K562 (cell line): ENCODE data around the gene MARCHF9. TPM values are rescaled to one million over a fixed set of nuclear protein-coding genes. Genes with fewer than 3 reads are reported as not detected.
"Not testable (repeated sequence)": the region's sequence is repeated elsewhere in the genome, so short reads cannot be mapped to it uniquely, and the experiment has no call there.

Experiments
- ATAC-seq: fragments of 200-7000 bp; cut with Tn5 transposase; 3 replicates; pipeline ENCODE4 v1.9.1; 2020; ENCODE audit warnings: moderate library complexity
- BruUV-seq: library from RNA; stranded (reverse); fragments of 400-500 nt; replicated peaks from 2 replicates; lab custom pipeline; 2021; lab: Mats Ljungman, UMichigan
- CTCF ChIA-PET: fragments of 300-600 bp; formaldehyde crosslinking; extraction: SDS; loops from one replicate; lab custom pipeline; 2021; ENCODE audit warnings: low intra/inter-chr PET ratio; lab: Yijun Ruan, JAX
- POLR2A ChIA-PET: fragments of 300-600, 350-650 bp; sonication (Branson Sonifier 250); formaldehyde crosslinking; extraction: SDS; loops from one replicate; lab custom pipeline; 2021; ENCODE audit warnings: antibody characterized with exemption, inconsistent platforms; lab: Yijun Ruan, JAX
- DNase-seq, 4 experiments: peaks; one replicate each; pipeline versions ENCODE4 v3.0.0 to v3.0.0-alpha.2; 2011 to 2018; ENCODE audit warnings: low spot score in 3 of 4, mixed read lengths in 3 of 4; ENCODE audit errors: extremely low read depth in 1 of 4
- FAIRE-seq: peaks from 2 replicates; lab custom pipeline; 2011; peaks lifted over from hg19 to GRCh38; lab: Jason Lieb, UNC
- H2AFZ ChIP-seq: 2 replicates; pipeline ENCODE4 v1.6.0; 2011; ENCODE audit warnings: low read depth, low read length, control low read depth, inconsistent platforms
- H3K27ac ChIP-seq: fragments of 200-600 bp; 3 replicates; pipeline ENCODE4 v1.8.0; 2011; ENCODE audit warnings: low read depth, mild to moderate bottlenecking, control low read depth, inconsistent platforms, low read length, moderate library complexity, mixed read lengths; ENCODE audit errors: extremely low read depth
- H3K27me3 ChIP-seq, 2 experiments: fragments of 300-600 bp in 1 of 2; 2 replicates in 1 of 2; 3 replicates in 1 of 2; pipeline versions ENCODE4 v1.6.0 to v1.8.0; 2011; ENCODE audit warnings: inconsistent platforms in 2 of 2, low read length in 2 of 2, mild to moderate bottlenecking in 1 of 2, mixed read lengths in 1 of 2, moderate library complexity in 1 of 2; ENCODE audit not compliant: control insufficient read depth in 2 of 2, insufficient read depth in 2 of 2
- H3K36me3 ChIP-seq: fragments of 300-600 bp; 3 replicates; pipeline ENCODE4 v1.8.0; 2011; ENCODE audit warnings: mild to moderate bottlenecking, low read length, inconsistent platforms; ENCODE audit not compliant: control insufficient read depth, insufficient read depth
- H3K4me1 ChIP-seq, 2 experiments: fragments of 200-600 bp in 1 of 2; replicated peaks in 1 of 2; 2 replicates in 1 of 2; 3 replicates in 1 of 2; pipeline versions ENCODE4 v1.5.1 to v1.8.0; 2011; ENCODE audit warnings: inconsistent platforms in 2 of 2, low read length in 2 of 2, mild to moderate bottlenecking in 1 of 2, mixed read lengths in 1 of 2, moderate library complexity in 1 of 2; ENCODE audit not compliant: control insufficient read depth in 2 of 2, insufficient read depth in 2 of 2
- H3K4me2 ChIP-seq: 2 replicates; pipeline ENCODE4 v1.6.1; 2011; ENCODE audit warnings: low read length, control low read depth, inconsistent platforms, mixed read lengths; ENCODE audit not compliant: insufficient read depth
- H3K4me3 ChIP-seq: fragments of 200-600 bp; sonication (generic), shearing (Covaris generic); 2 replicates; pipeline ENCODE4 v1.5.1; 2016; ENCODE audit warnings: control low read depth, inconsistent platforms
- H3K79me2 ChIP-seq: fragments of 200-600 bp; 3 replicates; pipeline ENCODE4 v1.8.0; 2011; ENCODE audit warnings: low read length, inconsistent platforms; ENCODE audit not compliant: control insufficient read depth, insufficient read depth
- H3K9ac ChIP-seq, 2 experiments: 2 replicates each; pipeline versions ENCODE4 v1.6.0 to v1.6.1; 2011; ENCODE audit warnings: low read depth in 2 of 2, low read length in 2 of 2, control low read depth in 1 of 2, inconsistent platforms in 1 of 2, mild to moderate bottlenecking in 1 of 2, mixed read lengths in 1 of 2; ENCODE audit not compliant: insufficient read depth in 1 of 2
- H3K9me1 ChIP-seq: one replicate; pipeline ENCODE4 v1.6.0; 2011; ENCODE audit warnings: inconsistent platforms, mild to moderate bottlenecking, low read length, moderate library complexity; ENCODE audit not compliant: control insufficient read depth, insufficient read depth
- H3K9me3 ChIP-seq: replicated peaks from 2 replicates; pipeline ENCODE4 v1.5.1; 2011; ENCODE audit warnings: low read depth, low read length, inconsistent platforms; ENCODE audit not compliant: control insufficient read depth, insufficient read depth
- H4K20me1 ChIP-seq: replicated peaks from 2 replicates; pipeline ENCODE4 v1.6.1; 2011; ENCODE audit warnings: low read length, inconsistent platforms, mixed read lengths; ENCODE audit not compliant: control insufficient read depth, insufficient read depth
- FOXA1 ChIP-seq: fragments of 450-650 bp; IDR thresholded peaks from 2 replicates; pipeline ENCODE4 v1.6.1; 2016; ENCODE audit warnings: mild to moderate bottlenecking, borderline replicate concordance
- GTF2F1 ChIP-seq: IDR thresholded peaks from 2 replicates; pipeline ENCODE4 v1.6.1; 2011; ENCODE audit warnings: low read depth, low read length, improper control_type of control experiment
- SMARCB1 ChIP-seq: IDR thresholded peaks from 2 replicates; pipeline ENCODE4 v1.6.1; 2011; ENCODE audit warnings: improper control_type of control experiment, low read depth; ENCODE audit not compliant: insufficient read length
- TBP ChIP-seq: optimal IDR thresholded peaks from 2 replicates; pipeline ENCODE3; 2011; ENCODE audit warnings: low read depth, low read length, improper control_type of control experiment
- TRIM25 ChIP-seq: fragments of 450-650 bp; IDR thresholded peaks from 2 replicates; pipeline ENCODE4 v1.7.0; 2016; ENCODE audit warnings: borderline replicate concordance
- WGBS: fragments of 100-300 bp; shearing (Covaris generic); methylation state at CpG from one replicate; pipeline ENCODE4 v1.1.6; 2016; ENCODE audit warnings: low coverage, mixed read lengths; ENCODE audit not compliant: insufficient coverage; ENCODE audit errors: missing lambda C conversion rate; 5-methylcytosine and 5-hydroxymethylcytosine counted together
- in situ Hi-C: fragments of 300-500 bp; cut with MboI; formaldehyde crosslinking; loops from 4 replicates; pipeline ENCODE4 v1.15.0; 2018; ENCODE audit warnings: inconsistent platforms, mixed read lengths
- intact Hi-C: fragments of 100-400 bp; cut with micrococcal nuclease; formaldehyde crosslinking; loops from 2 replicates; pipeline ENCODE4 v1.14.2; 2022
- polyA plus RNA-seq, 8 experiments: library from polyadenylated mRNA; depleted of rRNA in 4 of 8; stranded (reverse) in 5 of 8; unstranded in 3 of 8; fragments of >200 nt; fragmentation: Nextera tagmentation in 2 of 8; fragmentation: Illumina TruSeq in 1 of 8; extraction: Ambion mirVana in 2 of 8; extraction: Trizol in 1 of 8; gene quantifications; 2 replicates each; pipeline versions ENCODE4 v1.2.1 to v1.2.3, GENCODE V29; 2011 to 2014; ENCODE audit warnings: inconsistent platforms in 1 of 8, missing spikeins in 1 of 8
- total RNA-seq, 7 experiments: library from RNA; depleted of rRNA in 6 of 7; stranded (reverse); fragments of >200 nt in 6 of 7; fragmentation: Illumina TruSeq in 2 of 7; extraction: Trizol in 2 of 7; gene quantifications; 2 replicates each; pipeline versions ENCODE4 v1.2.1 to v1.2.3, GENCODE V29; 2011 to 2021; ENCODE audit warnings: low replicate concordance in 1 of 7
- TF ChIP-seq, protein P1 (sequence below), 2 experiments: fragments of 450-650 bp in 1 of 2; sonication (generic) in 1 of 2; formaldehyde crosslinking; conservative IDR thresholded peaks; 2 replicates each; pipeline versions ENCODE4 v1.4.0 to v1.8.1; 2020 to 2022; ENCODE audit warnings: mild to moderate bottlenecking in 1 of 2, missing genetic modification reagents in 1 of 2
- TF ChIP-seq, protein P2 (sequence below), 2 experiments: IDR thresholded peaks in 1 of 2; conservative IDR thresholded peaks in 1 of 2; 2 replicates each; pipeline ENCODE4 v1.6.1; 2016; ENCODE audit warnings: low read depth in 2 of 2, mild to moderate bottlenecking in 1 of 2, missing compliant biosample characterization in 1 of 2, missing genetic modification characterization in 1 of 2, moderate library complexity in 1 of 2

The MARCHF9 gene
- total and polyA plus RNA-seq, 9 of the 15 experiments (the other 6 are each of a cell fraction or from before 2014, with no cell fraction given): 0.80 to 12.4 (median 6.2) TPM

DNA sequence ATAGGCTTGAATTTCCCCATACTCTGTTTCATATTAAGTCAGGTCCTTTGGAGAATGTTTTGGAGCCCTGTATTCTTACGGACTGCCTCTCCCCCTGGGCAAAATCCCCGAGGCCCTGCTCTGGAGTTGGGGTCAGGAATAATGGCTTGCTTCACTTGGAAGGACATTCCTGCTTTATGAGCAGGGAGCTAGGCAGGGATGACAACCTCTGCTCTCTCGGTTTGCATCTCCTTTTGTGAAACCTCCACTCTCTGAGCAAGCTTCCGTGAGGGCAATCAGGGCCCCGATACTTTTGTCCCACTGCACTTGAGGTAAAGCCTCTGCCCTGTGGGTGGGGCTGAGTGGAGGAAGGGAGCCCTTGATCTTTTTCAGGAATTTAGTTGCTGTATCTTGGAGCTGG is 41.7 kb upstream of the MARCHF9 start (continued):
- TF ChIP-seq TBP (no peak), FOXA1 (no peak), SMARCB1 (no peak), GTF2F1 (no peak), TRIM25 (no peak)
- TF ChIP-seq, protein P1, sequence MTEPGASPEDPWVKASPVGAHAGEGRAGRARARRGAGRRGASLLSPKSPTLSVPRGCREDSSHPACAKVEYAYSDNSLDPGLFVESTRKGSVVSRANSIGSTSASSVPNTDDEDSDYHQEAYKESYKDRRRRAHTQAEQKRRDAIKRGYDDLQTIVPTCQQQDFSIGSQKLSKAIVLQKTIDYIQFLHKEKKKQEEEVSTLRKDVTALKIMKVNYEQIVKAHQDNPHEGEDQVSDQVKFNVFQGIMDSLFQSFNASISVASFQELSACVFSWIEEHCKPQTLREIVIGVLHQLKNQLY (CRISPR knock-in tag; conservative IDR thresholded peaks at IDR 0.05): no peak
- TF ChIP-seq, protein P2, sequence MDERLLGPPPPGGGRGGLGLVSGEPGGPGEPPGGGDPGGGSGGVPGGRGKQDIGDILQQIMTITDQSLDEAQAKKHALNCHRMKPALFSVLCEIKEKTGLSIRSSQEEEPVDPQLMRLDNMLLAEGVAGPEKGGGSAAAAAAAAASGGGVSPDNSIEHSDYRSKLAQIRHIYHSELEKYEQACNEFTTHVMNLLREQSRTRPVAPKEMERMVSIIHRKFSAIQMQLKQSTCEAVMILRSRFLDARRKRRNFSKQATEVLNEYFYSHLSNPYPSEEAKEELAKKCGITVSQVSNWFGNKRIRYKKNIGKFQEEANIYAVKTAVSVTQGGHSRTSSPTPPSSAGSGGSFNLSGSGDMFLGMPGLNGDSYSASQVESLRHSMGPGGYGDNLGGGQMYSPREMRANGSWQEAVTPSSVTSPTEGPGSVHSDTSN (CRISPR knock-in tag; IDR thresholded peaks at IDR 0.05; ENCODE audit: low read depth): no peak
- TF ChIP-seq, protein P2 (tag; conservative IDR thresholded peaks at IDR 0.05; ENCODE audit: low read depth): no peak
- TF ChIP-seq, all 486 proteins: peak for 0

DNA sequence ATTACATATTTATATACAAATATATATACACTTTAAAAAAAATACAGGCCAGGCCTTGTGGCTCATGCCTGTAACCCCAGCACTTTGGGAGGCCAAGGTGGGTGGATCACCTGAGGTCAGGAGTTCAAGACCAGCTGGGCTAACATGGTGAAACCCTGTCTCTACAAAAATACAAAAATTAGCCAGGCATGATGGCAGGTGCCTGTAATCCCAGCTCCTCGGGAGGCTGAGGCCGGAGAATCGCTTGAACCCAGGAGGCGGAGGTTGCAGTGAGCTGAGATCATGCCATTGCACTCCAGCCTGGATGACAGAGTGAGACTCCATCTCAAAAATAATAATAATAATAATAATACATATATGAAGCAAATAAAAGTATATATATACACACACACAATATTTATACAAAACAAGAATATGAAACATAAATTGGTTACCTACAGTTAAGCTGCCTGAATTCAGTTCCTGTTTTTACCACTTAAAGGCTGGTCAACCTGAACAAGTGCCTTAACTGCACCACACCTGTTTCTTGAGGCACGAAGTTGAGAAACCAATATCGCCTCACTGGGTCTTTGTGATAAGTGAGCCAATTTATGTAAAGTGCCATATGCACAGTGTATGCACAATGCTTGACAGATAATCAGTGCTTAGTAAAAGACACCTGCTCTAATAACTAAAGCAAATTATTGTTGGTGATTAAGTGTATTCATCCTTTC is 39.7 kb upstream of the MARCHF9 start:
- H3K4me1 ChIP-seq, H3K9me1 ChIP-seq, BruUV-seq, H4K20me1 ChIP-seq, H3K9me3 ChIP-seq, ATAC-seq, H3K4me3 ChIP-seq, H3K4me2 ChIP-seq, H3K79me2 ChIP-seq, H2AFZ ChIP-seq, in situ Hi-C loops, H3K27ac ChIP-seq, H3K27me3 ChIP-seq, DNase-seq, FAIRE-seq, H3K9ac ChIP-seq, intact Hi-C loops, CTCF ChIA-PET: not testable (repeated sequence)
- POLR2A ChIA-PET: interaction anchor here (0.6 kb wide), 1 partner anchor 9 kb away, joined by 3 read pairs; no protein-coding TSS in a partner anchor
- peaks cover 44% of the 10 kb centered on the region; the same call in 2 of the 3 replicates for H3K36me3 ChIP-seq
- 89% methylated on average over 6 of the region's 6 CpGs for WGBS
